Liver (tissue), 3 donors: Measurements from ENCODE around the gene TNS1.
A peak's percentile ranks its signal among the peaks of the same experiment; 100 is the strongest.

Source experiments
- ATF3 ChIP-seq: IDR thresholded peaks from 2 replicates; pipeline ENCODE4 v1.6.1; 2016; ENCODE audit warnings: antibody characterized with exemption
- CTCF ChIP-seq: fragments of 150-350 bp; IDR thresholded peaks from 2 replicates; pipeline ENCODE4 v1.5.1; 2017; ENCODE audit warnings: improper control_type of control experiment, low read depth, low read length; ENCODE audit not compliant: missing input control
- donor health status: healthy.
- donor health status: healthy.

GRCh38 chr2:217756375-217757107 lies 246.3 kb downstream of the TNS1 start:
- TF ChIP-seq ATF3 (no peak), CTCF (peak; percentile 52)
